Islet precursor cell (in vitro differentiated cells): ENCODE measurements around the gene DPT.
"Not testable (repeated sequence)": the region's sequence is repeated elsewhere in the genome, so short reads cannot be mapped to it uniquely, and the experiment has no call there.

Experiments used
- DNase-seq: peaks from one replicate; pipeline ENCODE4 v3.0.0-alpha.2; 2018

Gene DPT

DNA sequence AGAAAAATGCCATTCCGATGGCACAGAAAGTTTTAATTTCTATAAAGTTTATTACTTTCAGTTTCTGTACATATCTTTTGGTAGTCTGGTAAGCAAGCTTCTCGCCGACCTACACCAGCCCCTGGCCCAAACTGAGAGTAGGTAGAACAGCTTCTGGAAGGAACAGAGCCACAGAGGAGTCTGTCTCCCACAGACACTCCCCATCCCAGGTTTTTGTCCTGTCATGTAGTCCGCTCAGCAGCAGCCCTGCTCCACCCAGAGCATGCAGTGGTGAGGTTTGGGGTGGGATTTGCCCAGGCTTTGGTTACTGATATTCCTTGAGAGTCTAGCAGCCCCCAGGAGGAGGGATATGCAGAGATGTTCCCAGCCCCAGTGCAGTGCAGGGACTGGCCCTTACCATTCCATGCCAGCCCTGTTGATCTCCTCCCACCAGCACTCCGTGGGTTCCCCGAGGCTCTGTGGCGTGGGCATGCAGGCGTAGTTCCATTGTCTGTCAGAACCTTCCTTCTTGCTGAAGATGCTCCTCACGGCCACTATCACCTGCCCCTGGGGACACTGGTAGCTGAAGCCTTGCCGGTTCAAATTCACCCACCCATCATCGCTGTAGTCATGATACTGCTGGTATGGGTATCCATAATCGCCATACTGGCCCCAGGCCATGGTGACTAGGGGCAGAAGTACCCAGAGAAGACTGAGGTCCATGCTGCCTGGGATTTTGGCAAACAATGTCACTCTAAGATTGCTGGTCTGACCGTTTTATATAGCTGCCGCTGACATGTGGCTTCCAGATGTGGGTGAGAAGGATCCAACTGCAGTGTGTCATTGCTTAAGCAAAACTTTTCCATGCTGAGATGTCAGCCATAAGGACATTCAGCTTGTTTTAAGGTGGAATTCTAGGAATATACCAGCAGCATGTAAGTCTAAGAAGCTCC lies at the start of gene DPT:
DPT (minus strand) TSS at position 734 of the 932 bp plus-strand sequence; CDS start at position 702, 32 bp downstream.
- no peak for DNase-seq

DNA sequence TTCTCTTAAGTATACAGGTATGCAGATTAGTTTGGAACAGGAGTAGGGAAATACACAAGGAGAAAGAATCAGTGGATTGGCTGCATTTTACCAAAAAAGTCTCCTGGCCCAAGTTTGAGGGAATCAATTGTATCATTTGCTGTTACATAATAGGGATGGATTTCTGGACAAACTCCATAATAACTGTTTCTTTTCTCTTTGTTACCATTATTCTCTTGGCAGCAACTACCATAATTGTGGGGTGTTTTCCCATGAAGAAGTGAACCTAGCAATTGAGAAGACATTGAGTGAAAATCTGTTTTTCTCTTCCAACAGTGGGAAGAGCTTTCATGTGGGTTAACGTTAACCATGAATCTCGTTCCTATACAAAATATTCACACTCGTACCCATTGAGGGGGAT lies 46.4 kb upstream of the DPT start:
- DNase-seq: no peak

DNA sequence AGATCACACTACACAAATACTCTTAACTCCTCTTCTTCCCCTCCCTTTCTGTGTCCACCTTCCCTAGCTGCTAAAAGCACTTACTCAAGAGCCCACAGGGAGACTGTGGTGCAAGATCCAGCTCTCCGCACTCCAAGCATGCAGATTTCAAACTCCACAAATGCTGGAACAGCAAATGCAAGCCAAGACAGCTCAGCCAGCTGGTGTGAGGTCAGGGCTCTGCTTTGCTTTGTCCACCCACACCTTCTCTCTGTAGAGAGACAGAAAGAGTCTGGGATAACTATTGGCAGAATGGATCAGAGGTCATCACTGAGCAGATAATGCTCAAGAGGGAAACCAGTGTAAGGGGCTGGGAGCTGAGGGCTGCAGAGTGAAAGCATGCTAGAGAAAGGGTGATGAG lies 45.2 kb upstream of the DPT start:
- DNase-seq: no peak

DNA sequence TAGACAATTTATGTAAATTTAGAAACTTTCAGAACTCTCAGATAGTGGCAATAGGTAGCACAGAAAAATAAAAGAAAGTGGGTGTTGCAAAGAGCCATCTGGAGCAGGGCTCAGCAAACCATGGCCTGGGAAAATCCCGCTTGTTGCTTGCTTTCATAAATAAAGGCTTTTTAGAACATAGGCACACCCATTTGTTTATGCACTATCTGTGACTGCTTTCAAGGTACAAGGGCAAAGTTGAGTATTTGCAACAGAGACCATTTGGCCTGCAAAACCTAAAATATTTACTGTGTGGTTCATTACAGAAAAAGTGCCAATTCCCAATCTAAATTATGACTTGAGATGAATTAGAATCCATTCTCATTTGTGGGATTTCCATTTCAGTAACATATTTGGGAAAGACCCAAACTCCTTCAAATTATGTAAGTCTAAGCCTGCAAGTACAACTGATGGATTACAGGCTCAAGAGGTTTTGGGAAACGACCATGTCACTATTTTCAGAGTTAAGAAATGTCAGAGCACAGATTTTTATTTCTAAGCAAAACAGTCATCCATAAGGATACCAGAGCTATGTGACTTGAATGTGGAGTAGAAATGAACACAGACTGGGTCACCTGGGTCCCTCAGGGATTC lies 43.5 kb upstream of the DPT start:
- no peak for DNase-seq

DNA sequence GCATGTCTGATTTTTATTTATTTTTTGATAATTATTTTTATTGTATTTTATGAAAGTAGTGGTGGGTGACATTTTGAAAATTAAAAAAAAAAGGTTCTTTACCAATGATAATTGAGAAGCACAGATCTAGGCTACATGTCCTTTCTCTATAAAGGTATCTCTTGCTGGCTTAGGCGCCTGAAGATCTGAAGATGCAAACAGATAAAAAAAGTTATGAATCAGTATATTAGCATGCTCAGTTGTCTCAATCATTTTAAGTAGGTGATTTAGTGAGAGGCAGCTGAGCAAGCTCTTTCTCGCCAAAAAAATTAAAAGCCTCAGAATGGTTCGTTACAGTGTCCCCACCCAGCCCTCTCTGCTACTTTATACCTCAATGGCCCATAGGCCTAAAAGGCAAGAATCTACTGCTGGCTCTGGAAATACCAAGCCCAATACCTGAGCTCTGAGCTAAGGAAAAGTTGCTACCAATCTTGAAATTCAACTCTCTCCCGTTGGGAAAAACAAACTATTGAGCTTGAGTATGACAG lies 42.2 kb upstream of the DPT start:
- DNase-seq: no peak

DNA sequence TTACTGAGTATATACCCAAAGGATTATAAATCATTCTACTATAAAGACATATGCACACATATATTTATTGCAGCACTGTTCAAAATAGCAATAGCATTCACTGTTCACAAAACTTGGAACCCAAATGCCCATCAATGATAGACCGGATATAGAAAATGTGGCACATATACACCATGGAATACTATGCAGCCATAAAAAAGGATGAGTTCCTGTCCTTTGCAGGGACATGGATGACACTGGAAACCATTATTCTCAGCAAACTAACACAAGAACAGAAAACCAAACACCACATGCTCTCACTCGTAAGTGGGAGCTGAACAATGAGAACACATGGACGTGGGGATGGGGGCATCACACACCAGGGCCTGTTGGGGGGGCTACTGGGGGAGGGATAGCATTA lies 40.9 kb upstream of the DPT start:
- DNase-seq: not testable (repeated sequence)

DNA sequence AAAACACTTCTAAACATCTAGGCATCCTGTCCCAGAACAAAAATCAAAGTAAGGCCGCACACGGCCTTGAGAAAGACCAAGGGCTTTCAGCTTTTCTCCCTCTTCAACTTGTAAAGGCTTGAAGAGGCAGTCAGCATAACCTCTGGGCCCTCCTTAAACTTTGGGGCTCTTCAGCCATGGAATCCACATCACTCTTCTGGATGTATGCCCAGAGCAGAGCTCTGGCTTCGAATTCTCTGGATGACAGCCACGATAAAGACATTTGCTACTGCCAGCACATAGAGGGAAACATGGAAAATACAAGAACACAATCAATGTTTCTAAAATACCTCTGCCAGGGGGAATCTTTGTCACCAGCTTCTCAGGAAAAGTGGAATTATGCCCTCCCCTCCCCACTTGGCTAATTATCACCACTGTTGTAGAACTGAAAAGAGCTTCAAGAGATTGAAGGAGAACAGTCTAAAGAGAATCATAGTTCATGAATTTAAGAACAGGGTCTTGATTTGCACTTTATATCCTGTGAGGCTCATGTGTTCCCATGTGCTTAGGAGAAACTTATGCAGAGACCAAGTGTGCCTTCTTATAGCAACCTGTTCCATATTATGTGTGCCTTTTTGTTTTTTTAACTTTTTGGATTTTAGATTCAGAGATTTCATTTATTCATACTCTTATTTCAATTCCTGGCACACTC lies 39.0 kb upstream of the DPT start:
- no peak for DNase-seq

DNA sequence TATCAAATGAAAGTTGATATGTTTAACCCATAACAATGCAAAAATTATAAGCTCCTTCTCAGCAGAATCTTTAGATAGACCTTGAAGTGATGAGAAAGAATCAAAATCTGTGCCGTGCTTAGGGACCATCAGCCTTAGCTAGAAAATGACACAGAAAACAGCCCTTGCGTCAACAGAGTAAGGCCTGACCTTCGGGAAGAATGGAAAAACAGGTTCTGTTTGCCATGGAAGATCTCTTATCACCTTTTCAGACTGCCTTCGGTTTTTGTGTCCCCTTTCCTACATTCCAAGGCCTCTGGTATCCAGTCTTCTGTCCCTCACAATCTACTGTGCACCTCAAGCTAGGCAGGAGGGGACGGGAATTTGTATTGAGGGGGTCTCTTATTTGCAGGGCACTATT lies 37.6 kb upstream of the DPT start:
- no peak for DNase-seq

DNA sequence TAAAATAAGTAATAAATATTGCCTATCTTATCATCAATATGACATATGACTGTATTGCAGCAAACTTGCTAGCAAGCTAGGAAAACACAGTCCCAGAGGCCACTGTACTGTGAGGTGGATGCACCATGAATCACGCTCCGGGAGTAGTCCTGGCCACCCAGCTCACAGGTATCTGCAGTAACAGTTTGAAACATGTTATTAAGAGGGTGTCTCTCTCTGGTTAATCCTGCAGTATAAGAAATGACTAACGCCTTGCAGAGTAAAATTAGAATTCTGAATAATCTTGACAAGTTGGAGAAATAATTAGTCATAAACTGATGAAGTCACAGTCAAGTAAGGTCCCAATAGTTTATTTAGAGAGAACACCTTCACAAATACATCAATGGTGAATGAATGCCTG lies 34.0 kb upstream of the DPT start:
- DNase-seq: no peak

DNA sequence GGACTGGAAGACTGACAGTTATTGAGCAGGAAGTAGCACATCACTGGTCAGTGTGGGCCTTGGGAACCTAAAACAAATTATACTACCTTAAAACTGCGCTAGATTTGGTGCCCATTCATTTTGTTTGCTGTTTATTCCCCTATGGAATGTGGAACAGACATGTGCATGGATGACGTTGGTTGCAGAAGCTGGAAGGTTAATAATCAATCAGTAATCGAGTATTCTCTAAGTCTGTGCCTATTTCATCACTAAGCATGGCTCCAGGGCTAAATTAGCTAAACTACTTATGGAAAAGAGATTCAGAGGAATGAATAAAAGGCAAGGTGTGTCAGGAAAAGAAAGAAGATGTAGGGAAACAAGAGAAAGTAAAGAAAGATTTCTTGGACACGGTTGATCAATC lies 33.5 kb upstream of the DPT start:
- DNase-seq: no peak

DNA sequence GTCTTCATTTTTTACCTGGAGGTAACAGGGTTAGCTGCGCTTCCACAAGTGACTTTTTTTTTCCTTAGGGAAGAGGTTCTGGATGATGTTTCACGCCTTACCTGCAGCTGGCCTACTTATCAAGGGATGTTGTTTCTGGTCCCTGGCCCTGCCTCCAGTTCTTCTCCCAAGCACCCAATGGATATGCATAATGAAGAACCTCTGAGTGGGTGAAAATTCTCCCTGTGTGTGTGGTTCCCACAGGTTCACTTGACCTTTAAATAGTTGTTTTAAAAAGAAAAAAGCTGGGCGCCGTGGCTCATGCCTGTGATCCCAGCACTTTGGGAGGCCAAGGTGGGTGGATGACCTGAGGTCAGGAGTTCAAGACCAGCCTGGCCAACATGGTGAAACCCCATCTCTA lies 31.8 kb upstream of the DPT start:
- DNase-seq: no peak

DNA sequence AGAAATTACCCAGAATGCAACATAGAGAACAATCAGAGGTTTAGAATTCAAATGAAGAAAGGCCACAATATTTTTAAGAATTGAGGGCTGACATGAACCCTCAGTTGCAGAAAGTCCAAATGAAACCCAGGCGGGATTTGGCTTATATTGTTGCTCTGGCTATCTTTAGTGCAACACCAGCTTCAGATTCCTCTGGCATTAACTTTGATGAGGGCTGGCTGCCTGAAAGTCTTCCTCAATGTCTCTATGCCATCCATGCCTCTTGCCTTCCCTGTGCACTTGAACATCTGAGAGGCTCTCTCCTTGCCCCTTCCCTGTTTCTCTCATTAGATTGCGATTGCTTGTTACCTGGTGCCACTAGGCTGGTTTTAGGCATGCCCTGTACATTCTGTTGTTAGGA lies 31.2 kb upstream of the DPT start:
- no peak for DNase-seq

DNA sequence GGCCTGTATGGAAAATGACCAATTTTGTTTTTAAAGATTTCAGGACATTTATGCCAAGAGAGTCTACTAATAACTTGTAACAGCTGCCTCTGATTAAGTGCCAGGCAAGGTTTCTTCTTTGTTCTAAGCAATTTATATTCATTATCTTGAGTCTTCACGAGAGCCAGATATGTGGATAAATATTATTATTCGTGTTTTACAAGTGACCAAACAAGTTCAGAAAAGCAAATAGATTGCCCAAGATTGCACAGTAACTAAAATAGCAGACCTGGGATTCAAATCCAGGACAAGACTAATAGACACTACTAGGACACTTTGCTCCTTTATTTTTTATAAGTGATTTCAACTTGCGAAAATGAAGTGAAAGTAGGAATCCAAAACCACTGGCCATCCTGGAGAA lies 30.1 kb upstream of the DPT start:
- no peak for DNase-seq

DNA sequence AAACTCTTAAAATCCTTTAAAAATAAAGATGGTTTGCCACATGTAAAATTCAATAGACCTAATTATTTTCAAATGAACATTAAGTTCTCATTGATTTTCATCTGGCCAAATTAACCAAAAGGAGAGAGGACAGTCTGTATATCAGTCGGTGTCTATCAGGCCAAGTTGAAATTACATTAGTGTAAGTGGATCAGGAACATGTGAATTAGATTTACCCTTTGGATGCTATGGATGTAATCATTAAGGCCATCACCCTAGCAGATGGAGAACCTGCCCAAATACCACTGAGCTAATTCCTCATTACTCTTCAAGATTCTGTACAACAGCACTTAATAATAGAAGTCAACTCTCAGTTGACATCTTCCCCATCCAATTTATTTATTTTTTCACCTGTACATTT lies 29.5 kb upstream of the DPT start:
- no peak for DNase-seq

DNA sequence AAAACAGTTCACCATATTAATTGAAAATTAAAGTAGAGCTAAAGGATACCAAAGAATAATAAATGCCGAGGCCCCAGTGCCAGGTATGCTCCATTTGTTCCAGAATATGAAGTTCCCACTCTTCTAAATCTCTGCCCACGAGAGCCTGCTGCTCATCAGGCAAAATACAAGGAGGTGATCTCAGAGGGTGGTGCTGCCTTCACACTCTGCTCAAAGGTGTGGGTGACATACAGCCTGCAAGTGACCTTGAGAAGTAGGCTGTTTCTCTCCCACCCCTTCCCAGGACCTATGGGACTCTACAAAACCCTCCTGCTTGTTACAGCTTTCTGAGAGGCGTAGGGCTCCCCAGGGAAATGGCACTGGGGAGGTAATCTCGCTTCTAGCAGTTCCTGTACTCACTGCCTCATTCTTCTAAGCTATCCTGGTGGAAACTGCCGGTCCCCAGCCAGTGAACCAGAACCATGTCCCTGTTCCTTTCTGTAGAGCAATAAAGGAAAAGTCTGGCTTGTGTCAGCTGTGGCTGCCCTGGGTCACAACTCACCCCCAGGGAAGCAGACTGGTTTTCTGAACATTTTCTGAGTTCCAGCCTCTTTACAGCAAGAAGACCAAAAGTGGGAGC lies 26.9 kb upstream of the DPT start:
- peak; percentile 87 for DNase-seq

DNA sequence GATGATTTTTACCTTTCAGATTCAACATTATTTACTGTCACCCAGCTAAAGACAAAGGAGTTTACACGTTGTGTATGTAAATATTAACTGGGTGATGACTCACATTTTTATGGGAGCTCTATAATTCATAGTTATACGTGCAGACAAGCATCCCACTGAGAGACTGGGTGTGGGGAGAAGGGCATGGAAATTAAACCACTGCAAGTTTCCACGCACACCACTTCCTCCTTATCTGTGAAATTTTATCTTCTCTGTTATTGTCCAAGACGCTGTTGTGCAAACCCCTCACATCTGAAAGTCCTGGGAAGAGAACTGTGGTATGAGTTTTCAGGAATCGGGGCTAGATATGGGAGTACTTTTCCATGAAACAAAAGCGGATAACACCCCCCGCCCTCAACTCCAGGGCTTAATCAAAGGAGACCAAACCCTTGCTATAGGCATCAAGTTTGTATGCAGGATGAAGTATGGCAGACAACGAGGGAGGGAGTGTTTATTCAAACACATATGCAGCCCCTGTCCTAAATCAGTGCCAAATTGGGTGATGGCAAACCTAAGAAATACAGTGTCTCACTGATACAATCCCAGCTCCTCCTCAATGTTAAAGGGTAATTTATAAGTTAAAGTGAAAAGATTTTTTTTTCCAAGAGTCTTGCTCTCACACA lies 23.3 kb upstream of the DPT start:
- no peak for DNase-seq

DNA sequence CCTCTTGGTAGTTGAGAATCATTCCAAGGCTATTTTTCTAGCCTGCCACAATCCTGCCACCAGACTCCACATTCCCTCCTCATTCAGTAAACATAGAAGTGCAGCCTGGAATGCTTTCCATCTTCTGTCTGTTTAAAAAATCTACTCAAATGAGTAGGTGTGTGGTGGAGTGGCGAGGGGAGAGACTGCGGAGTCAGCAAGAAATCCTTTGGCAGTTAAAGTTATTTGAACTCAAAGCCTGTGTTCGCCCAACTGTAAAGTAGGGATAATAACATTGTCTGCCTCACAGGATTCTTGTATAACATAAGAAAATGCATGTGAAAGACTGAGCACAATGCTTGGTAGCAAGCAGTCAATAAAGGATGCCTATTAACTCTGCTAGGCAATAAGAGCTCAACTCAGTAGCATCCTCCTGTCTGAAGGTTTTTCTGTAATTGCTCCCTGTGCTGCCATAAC lies 22.2 kb upstream of the DPT start:
- no peak for DNase-seq

DNA sequence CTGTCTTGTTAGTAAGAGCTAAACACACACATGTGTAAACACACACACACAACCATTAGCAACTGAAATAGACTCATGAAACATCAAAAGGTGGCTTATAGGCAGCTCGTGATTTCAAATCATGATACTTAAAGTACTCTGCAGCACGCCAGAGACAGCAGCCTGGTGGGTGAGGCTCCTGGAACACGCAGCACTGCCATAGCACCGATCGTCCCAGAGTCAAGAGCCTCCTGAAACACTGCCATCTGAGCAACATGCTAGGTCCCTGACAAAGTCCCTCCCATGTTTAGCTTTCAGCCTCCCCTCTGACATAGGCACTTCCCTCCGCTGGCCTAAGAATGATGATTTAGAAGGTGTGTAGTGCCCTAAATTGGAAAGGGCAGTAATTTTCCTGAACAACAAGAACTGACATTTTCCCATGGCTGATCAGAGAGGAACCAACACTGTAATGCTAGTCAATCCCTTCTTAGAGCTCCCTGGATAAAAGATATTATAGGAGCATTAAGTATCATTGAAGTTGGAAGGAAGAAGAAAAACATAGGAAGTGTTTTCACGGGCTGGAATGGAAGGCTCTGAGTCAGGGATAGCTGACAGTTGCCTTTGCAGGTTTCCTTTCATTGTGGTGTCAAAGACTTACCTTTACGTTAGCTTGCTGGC lies 14.1 kb upstream of the DPT start:
- no peak for DNase-seq

DNA sequence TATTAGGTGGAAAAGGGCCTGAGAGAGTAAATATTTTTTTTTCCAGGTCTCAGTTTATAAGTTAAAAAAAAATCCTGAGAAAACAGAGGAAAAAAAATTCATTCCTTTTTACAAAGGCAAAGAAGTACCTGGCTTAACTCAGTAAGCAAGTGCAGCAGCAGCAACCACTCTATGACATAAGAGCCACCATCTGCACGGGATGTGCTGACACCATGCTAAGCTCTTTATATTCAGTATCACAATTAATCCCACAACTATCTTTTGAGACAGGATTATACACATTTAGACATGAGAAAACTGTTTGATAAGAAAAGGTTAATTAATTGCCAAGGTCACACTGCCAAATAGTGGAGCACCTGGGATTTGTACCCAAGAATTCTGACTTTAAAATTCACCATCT lies 13.4 kb upstream of the DPT start:
- DNase-seq: no peak

DNA sequence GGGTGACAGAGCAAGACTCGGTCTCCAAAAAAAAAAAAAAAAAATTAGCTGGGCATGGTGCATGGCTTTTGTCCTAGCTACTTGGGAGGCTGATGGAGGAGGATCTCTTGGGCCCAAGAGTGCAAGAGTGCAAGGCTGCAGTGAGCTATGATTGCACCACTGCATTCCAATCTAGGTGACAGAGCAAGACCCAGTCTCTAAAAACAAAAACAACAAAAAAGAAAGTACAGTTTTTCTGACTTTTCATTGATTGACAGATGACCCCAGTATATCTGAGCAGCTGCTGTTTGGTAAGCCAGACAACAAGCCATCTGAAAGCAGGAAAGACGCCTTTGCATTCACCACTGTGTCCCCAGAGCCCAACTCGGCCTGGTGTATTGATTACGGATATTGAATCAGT lies 10.9 kb upstream of the DPT start:
- no peak for DNase-seq

DNA sequence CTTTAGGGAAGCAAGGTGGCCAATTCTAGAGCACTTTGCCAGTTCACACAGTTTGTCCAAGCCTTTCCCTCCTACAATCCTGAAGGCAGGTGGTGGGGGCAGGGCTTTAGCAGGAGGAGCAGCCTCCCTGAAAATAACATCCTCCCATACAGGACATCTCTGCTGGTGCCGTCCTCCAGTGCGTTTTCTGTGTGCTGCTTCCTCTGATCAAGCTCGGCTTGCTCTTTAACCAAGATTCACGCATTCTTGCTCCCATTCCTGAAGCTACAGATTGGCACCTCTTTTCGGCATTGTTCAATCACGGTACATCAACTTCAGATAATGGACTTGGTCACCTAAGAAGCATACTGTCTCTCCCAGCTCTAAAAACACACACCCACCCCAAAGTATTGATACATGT lies 7.5 kb upstream of the DPT start:
- DNase-seq: no peak

DNA sequence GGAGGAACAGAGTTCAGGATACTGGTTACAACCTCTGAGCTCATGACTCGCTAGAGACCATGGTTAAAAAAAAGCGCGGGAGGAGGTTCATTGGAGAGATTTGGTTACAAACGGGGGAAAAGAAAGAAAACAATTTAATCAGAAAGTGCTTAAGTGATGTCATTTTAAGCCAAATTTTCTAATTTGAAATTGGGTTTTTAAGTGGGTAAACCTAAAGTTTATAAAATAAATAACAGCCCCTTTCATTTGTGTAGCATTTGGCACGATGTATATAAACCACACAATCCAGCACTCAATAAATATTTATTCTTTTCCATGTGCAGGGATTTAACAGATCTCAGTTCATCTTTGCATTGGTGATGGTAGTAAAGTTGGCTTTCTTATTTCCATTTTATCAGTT lies 7.0 kb upstream of the DPT start:
- no peak for DNase-seq
